ENCODE results near the gene ABCG5.

The ABCG5 gene

DNA sequence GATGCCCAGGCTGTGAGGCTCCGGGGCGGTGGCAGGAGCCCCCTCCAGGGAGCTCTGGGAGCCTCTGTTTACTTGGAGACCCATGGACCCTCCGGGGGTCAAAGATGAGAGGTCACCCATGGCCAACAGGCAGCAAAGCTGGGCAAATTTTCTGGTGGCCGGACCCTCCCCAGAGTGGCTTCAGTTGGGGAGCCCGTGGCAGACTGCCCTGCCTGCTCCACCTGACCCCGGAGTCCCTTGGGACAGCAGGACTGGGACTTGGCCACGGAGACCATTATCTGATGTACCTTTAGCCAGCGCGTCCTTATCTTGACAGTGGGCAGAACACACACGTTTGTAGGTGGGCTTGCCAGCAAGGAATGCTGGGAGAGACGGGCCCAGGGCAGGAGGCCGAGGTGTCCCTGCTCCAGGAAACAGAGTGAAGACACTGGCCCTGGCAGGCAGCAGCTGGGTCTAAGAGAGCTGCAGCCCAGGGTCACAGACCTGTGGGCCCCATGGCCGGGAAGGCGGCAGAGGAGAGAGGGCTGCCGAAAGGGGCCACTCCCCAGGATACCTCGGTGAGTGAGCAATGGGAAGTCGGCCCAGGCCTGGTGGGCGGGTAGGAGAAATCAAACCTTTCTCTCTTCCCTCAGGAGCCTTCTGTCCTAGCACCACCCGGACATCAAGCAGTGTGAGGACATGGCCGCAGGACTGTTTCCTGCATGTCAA lies at the start of gene ABCG5, which contains the start of gene ABCG8:
Gene ABCG5, minus strand, starts transcription at position 280 of the 708 bp plus-strand sequence. Its CDS starts 160 bp downstream, at position 120.
Gene ABCG8, plus strand, starts transcription at position 412 of the 708 bp plus-strand sequence. Its CDS starts 83 bp downstream, at position 495.
- DNase-seq: no peak

DNA sequence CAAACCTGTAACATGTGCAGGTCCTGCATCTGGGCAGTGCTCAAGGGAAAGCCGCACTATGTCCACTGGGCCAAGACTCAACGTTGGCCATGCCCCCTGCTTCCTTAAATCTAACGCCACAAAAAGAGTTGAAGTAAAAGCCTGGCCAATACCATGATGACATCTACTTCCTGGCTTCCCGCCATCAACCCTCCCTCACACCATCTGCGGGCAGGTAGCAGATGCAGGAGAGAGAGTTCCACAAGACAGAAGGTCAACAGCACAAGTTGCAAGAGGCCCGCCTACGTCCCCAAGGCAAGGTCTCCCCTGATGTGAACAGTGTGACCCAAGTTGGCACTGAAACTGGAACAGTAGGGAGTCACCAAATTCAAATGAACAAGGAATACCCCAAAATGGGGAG lies 48.5 kb upstream of the ABCG5 start:
- DNase-seq: no peak

DNA sequence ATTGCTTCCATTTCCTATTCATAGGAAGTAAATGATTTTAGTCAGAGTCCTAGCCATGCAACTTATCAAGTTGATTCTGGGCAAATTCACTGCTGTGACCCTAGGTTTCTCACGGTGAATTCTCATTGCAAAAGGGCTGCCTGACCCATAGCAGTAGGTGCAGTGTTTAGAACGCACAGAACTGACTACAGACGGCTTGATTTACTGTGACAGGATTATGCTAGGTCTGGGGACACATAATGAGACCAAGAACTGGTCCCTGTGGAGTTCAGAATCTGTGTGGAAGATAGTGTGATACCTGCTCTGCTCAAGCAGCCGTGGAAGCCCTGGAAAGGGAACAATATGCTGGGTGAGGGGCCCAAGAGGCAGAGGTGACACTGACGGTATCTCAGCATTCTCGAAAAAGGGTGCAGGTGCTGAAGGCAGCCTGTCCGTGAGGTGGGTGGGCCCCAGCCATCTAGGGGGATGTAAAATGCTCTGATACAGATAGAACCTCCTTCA lies 46.5 kb upstream of the ABCG5 start:
- no peak for DNase-seq

GRCh38 chr2:43884689-43885088 lies 46.0 kb upstream of the ABCG5 start:
- no peak for DNase-seq

GRCh38 chr2:43882312-43882711 lies 43.7 kb upstream of the ABCG5 start:
- no peak for DNase-seq

GRCh38 chr2:43880952-43881351 lies 42.3 kb upstream of the ABCG5 start:
- DNase-seq: no peak

DNA sequence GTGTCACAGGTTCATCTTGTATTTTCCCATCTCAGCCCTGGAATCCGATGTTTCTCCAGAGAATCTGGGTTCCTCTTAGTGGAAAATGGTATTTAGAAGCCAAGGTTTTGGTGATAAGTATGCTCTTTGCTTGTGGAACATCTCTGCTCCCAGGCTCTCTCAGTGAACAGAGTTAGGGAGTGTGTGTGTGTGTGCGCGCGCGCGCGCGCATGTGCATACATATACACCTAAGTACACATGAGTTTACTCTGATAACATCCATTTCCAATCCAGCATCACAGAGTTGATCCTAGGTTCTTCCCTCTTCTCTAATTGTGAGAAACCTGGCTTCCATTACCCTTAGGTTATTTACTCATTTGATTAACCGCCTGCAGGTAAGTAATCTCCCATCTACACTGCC lies 41.8 kb upstream of the ABCG5 start:
- no peak for DNase-seq

GRCh38 chr2:43879261-43879660 lies 40.6 kb upstream of the ABCG5 start:
- DNase-seq: no peak

- DNase-seq: peak; percentile 10
Observed at GRCh38 chr2:43877782-43878464, 39.3 kb upstream of the ABCG5 start.

GRCh38 chr2:43874776-43875451 lies 36.3 kb upstream of the ABCG5 start:
- no peak for DNase-seq

GRCh38 chr2:43872151-43872550 lies 33.5 kb upstream of the ABCG5 start:
- no peak for DNase-seq

DNA sequence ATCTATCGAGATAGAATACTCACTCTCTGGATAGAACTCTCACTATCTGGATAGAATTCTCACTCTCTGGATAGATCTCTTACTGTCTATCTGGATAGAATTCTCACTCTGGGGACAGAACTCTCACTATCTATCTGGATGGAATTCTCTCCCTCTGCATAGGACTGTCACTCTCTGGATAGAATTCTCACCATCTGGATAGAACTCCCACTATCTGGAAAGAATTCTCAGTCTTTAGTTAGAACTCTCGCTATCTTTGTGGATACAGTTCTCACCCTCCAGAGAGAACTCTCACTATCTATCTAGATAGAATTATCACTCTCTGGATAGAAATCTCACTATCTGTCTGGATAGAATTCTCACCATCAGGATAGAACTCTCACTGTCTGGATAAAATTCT lies 16.7 kb upstream of the ABCG5 start:
- no peak for DNase-seq

GRCh38 chr2:43854671-43855070 lies 16.0 kb upstream of the ABCG5 start:
- no peak for DNase-seq

DNA sequence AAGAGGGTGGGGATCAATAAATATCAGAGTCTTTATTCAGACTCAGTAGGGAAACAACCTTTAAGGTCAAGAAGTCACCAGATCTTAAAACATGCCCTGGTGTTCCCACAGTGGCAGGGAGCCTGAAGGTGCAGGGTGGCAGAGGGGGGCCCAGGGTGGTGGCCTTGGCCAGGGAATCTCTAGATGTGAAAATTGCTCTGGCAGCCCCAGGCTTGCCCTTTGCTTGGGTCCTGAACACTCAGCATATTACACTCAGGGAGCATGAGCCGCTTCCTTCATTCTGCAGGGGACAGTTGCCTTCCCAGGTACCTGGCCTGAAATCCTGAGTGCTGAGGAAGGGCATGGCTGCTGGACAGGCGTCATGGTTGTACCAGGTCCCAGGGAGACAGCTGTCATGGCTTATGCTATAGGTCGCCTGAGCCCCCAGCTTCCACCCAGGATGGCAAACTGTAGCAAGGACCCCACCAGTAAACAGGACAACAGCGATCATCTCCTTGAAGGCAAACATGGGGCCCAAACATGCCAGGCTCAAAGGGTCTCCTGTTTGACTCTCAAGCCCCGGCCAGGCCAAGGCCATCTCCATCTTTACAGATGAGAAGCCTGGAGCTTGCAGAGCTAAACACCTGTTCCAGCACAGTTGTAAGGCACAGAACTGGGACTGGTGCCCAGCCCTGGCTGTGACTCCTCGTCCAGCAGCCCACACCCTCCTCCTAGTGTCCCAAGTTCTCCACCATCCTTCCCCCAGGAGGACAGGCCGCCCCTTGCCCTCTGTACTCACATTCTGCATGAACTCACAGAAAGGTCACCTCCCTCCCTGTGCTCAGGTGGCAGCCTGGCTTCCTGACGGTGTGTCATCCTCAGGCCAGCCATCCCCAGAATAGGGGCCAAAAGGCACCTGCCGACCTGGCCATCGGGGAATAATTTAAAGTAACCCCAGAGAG lies 14.8 kb upstream of the ABCG5 start:
- DNase-seq: no peak

DNA sequence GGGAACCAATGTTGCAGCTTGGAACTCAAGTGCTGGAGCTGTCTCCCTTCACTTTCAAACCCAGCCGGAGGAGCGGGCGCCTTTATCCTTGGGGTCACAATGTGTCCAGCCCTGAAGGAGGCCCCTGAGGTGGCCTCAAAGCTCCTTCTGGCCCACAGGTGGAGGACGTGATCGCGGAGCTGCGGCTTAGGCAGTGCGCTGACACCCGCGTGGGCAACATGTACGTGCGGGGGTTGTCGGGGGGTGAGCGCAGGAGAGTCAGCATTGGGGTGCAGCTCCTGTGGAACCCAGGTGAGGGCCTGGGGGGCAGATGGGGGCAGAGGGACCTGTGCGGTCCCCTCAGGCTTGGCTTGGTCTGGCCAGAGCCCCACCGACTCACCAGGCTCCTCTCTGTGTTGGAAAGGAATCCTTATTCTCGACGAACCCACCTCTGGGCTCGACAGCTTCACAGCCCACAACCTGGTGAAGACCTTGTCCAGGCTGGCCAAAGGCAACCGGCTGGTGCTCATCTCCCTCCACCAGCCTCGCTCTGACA lies 13.6 kb upstream of the ABCG5 start:
- no peak for DNase-seq

DNA sequence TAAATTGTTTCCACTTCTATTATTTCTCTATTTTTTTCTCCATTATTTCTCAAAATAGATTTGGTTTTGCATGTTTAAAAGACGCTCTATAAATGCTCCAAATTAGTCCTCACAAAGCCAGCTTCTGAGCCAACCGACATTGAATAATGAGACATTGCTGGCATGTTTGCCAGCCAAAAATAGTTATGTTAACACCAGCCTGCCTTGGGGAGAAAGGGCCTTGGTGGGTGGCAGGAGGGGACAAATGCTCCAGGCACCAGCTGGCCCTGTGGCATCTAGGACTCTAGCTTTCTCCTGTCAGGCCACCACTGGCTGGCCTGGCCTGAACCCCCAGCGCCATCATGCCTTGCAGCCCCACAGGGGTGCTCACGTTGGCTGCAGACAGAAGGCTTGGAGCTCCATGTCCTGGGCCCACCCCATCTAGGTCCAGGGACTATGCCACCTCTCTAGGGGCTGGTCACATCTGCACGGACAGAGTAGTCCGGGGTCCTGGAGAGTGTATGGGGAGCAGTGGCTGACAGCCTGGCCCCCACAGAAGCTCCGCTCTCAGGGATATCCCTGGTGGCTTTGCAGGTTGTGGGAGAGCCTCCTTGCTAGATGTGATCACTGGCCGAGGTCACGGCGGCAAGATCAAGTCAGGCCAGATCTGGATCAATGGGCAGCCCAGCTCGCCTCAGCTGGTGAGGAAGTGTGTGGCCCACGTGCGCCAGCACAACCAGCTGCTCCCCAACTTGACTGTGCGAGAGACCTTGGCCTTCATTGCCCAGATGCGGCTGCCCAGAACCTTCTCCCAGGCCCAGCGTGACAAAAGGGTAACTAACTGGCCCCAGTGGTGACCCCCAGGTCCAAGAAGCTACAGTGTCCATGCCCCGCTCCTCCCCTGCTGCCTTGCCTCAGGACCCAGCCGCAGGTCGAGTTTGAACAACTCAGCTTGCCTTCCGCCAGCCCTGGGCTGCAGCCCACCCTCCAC lies 12.7 kb upstream of the ABCG5 start:
- DNase-seq: no peak

DNA sequence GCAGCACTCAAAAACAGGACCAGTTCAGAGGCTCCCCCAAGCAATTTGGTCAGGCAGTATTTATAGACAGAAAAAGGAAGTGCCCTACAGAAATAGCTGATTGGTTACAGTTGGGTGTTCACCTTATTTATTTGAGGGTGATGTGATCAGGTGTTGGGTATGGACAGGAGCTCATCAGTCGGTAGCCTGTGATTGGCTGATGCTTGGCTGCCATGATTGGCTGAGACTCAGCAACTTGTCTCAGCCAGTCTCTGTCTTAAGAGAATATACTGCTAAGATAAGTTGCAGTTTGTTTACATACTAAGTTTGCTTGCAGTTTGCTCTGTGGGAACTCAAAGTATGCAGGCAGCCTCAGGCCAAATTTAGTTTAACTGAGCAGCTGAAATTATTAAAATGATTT lies 9.6 kb upstream of the ABCG5 start:
- DNase-seq: no peak

- DNase-seq: no peak
Observed at GRCh38 chr2:43846140-43846793, 7.6 kb upstream of the ABCG5 start.

GRCh38 chr2:43845181-43845580 lies 6.5 kb upstream of the ABCG5 start:
- DNase-seq: no peak

DNA sequence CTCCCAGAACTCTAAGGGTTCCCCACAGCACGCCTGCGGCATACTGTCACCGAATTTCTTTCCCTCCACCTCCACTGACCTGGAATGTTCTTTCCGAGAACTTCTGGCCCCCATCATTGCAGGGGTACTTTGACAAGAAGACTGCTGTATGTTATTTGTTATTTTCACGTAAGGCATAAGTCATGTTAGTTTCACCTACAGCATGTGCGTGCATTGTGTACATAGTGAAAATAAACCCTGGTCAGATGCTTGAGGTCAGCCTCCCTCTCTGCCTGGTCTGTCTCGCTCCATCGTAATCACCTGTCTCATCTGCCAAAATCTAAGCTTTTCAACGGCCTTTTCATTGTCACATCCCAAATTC lies 4.2 kb upstream of the ABCG5 start:
- DNase-seq: no peak
